HG02623 (cell line): Measurements from ENCODE around the gene MAP10.

ENCODE experiments used
- ATAC-seq: cut with Tn5 transposase; IDR thresholded peaks from one replicate; pipeline ENCODE4 v1.9.1; 2021; ENCODE audit warnings: moderate library complexity; ENCODE audit not compliant: unreplicated experiment

MAP10 gene

GRCh38 chr1:232853994-232854797 is 49.0 kb downstream of the MAP10 start:
- no peak for ATAC-seq

DNA sequence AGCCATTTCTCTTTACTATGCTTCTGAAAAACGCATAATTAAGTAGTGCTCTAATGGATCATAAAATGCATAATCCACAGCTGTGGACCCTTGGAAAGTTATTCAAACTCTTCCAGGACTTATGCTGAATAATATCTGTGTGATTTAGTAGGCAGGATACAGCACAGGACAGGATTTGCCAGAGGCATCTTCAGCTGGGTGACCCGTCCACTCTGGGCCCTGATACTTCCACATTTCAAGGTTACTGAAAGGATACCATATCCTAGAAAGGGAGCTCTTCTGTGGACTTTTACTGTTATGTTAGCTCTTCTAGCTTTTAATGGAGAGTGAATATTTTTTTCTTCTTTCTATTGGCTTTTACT is 49.6 kb downstream of the MAP10 start:
- no peak for ATAC-seq

DNA sequence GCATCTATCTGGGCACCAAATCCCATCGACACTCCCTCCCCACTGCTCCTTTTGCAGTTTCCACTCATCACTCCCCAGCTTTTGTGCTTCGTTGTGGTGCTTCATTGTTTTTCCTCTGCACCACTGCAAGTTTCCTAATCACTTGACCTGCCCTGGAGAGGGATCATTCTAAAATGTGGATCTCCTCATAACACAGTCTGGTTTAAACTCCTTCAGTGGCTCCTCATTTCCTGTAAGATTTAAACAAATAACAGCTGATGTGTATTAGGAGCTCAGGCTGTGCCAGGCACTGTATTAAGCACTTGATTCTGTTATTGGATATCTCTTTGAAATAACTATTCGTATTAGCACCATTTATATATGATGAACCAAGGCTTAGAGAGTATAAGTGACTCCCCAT is 51.3 kb downstream of the MAP10 start:
- no peak for ATAC-seq
